HG02763 (cell line): ENCODE data around the gene NIPSNAP3A.

Experiments
- ATAC-seq: cut with Tn5 transposase; IDR thresholded peaks from one replicate; pipeline ENCODE4 v1.9.1; 2021; ENCODE audit warnings: mild to moderate bottlenecking, moderate library complexity; ENCODE audit not compliant: unreplicated experiment

The NIPSNAP3A gene

GRCh38 chr9:104802906-104803305, 55.4 kb downstream of the NIPSNAP3A start:
- no peak for ATAC-seq

- ATAC-seq, result no peak
Measured at GRCh38 chr9:104805441-104805840, 58.0 kb downstream of the NIPSNAP3A start.

- no peak for ATAC-seq
Measured at GRCh38 chr9:104808035-104808614, 60.6 kb downstream of the NIPSNAP3A start.
